Epidermal melanocyte (primary cell): ENCODE results near the gene GPBAR1.
"Not testable (repeated sequence)": the region's sequence is repeated elsewhere in the genome, so short reads cannot be mapped to it uniquely, and the experiment has no call there.

Experiments
- DNase-seq: peaks from one replicate; pipeline ENCODE4 v3.0.0; 2011; ENCODE audit warnings: low spot score; ENCODE audit not compliant: insufficient read length

Gene GPBAR1

DNA sequence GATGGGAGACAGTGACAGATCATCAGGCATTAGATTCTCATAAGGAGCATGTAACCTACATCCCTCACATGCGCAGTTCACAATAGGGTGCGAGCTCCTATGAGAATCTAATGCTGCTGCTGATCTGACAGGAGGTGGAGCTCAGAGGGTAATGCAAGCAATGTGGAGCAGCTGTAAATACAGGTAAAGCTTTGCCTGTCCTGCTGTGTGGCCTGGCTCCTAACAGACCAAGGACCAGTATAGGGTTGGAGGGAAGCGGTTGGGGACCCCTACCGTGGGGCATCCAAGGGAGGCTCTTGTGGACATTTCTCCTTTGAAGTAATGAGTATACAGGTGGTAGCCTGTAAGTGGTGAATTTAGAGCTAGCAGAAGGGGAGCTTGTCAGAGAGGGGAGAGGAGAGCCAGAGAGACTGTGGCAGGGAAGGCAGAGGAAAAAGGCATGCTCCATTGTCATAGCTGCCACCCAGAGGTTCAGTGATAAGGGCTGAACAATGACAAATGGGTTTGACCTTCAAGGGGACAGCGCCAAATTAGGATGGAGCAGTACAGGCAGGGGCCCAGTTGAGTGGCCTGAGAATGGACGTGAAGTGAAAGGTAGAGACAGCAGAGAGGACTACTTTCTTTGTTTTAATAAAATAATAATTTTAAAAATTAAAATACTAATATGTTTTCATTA is 46.7 kb downstream of the GPBAR1 start:
- no peak for DNase-seq

DNA sequence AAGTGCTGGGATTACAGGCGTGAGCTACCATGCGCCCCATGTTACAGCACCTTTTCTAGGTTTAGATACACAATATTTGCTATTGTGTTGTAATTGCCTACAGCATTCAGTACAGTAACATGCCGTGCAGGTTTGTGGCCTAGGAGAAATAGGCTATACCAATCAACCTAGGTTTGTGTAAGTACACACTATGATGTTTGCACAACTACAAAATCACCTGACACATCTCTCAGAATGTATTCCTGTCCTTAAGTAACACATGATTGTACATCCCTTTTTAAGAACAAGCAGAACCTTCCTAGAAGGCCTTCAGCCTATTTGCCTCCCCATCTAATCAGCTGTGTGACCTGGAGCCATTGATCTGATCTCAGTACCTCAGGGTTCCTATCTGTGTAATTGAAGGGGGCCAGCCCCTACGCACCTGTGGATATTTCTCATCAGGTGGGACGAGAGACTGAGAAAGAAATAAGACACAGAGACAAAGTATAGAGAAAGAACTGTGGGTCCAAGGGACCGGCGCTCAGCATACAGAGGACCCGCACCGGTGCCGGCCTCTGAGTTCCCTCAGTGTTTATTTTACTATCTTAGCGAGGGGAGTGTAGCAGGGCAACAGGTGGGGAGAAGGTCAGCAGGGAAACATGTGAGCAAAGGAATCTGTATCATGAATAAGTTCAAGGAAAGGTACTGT is 50.2 kb downstream of the GPBAR1 start:
- DNase-seq = no peak

DNA sequence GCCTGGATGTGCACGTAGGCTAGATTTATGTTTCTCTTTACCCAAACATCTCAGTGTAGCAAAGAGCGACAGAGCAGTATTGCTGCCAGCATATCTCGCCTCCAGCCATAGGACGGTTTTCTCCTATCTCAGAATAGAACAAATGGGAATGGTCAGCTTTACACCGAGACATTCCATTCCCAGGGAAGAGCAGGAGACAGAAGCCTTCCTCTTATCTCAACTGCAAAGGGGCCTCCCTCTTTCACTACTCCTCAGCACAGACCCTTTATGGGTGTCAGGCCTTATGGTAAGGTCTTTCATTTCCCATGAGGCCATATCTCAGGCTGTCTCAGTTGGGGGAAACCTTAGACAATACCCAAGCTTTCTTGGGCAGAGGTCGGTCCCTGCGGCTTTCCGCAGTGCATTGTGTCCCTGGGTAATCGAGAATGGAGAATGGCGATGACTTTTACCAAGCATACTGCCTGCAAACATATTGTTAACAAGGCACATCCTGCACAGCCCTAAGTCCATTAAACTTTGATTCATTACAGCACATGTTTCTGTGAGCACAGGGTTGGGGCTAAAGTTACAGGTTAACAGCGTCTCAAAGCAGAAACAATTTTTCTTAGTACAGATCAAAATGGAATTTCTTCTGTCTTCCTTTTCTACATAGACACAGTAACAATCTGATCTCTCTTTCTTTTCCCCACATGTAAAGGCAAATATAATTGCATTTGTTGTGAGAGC is 50.9 kb downstream of the GPBAR1 start:
- DNase-seq = not testable (repeated sequence)

DNA sequence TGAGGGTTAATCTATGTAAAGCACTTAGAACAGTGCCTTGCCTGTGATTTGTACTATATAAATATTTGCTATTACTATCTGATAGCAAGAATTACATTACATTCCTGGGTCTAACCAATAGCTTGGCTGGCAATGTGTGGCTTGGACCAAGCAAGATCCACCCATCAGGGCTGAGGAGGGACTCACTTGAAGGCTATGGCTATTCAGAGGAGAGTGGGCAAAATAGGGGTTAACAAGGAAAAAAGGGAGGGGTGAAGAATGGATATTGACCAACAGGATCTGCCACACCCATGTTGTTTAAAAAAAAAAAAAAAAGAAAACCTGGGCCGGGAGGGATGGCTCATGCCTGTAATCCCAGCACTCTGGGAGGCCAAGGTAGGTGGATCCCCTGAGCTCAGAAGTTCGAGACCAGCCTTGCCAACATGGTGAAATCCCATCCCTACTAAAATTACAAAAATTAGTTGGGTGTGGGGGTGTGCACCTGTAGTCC is 51.5 kb downstream of the GPBAR1 start:
- no peak for DNase-seq

DNA sequence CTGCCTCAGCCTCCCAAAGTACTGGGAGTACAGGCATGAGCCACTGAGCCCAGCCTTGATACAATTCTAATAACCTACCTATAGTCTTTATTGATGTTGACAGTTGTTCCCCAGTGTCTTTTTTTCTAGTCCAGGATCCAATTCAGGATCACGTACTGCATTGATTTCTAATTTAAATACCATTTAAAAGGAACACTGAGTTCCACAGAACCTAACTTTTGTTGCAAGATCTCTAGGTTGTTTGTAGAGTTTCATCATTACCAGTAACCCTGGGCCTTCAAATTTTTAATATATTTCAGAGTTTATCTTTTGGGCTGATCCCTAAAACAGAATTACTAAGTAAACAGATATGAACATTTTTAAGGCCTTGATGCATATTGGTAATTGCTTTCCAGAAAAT is 52.5 kb downstream of the GPBAR1 start:
- DNase-seq = no peak
